Peyer's patch (tissue), 4 donors: ENCODE data around the gene PCP4.

Source experiments
- POLR2A ChIP-seq, 2 donors: fragments of 450-650 bp; IDR thresholded peaks; one replicate each; pipeline ENCODE4 v1.5.1; 2017; ENCODE audit warnings: antibody characterized with exemption in 2 of 2, mild to moderate bottlenecking in 2 of 2, moderate library complexity in 2 of 2
- TF ChIP-seq, protein P1 (sequence below), 6 experiments: fragments of 450-650 bp in 4 of 6; fragments of 200-600 bp in 2 of 6; sonication (generic) in 1 of 6; IDR thresholded peaks; one replicate each; pipeline ENCODE4 v1.5.1; 2017 to 2019; ENCODE audit warnings: antibody characterized with exemption in 6 of 6, mild to moderate bottlenecking in 3 of 6, moderate library complexity in 1 of 6

DNA sequence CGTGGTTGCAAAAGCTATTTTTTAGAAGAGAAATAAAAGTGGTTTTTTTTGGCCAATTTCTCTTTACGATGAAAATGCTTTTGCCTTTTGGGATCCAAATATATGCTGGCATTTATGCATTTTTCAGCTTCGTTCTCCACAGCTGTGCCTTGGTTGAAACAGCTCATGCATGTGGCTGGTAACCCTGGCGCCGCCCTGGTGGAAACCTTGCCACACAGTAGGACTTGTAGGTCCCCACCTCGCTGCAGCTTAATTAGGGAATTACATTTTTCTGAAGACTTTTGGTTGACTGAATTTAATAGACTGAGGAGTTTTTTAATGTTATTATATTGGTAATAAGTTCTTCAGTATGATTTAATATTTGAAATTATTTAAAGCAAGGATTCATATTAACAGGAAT lies 12.7 kb upstream of the PCP4 start:
- TF ChIP-seq, protein P1, sequence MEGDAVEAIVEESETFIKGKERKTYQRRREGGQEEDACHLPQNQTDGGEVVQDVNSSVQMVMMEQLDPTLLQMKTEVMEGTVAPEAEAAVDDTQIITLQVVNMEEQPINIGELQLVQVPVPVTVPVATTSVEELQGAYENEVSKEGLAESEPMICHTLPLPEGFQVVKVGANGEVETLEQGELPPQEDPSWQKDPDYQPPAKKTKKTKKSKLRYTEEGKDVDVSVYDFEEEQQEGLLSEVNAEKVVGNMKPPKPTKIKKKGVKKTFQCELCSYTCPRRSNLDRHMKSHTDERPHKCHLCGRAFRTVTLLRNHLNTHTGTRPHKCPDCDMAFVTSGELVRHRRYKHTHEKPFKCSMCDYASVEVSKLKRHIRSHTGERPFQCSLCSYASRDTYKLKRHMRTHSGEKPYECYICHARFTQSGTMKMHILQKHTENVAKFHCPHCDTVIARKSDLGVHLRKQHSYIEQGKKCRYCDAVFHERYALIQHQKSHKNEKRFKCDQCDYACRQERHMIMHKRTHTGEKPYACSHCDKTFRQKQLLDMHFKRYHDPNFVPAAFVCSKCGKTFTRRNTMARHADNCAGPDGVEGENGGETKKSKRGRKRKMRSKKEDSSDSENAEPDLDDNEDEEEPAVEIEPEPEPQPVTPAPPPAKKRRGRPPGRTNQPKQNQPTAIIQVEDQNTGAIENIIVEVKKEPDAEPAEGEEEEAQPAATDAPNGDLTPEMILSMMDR (IDR thresholded peaks at IDR 0.05), result no peak
- TF ChIP-seq POLR2A (IDR thresholded peaks at IDR 0.05), result no peak
